ENCODE results near the gene MEGF6. TPM values are rescaled to one million over a fixed set of nuclear protein-coding genes. Genes with fewer than 3 reads are reported as not detected.

The MEGF6 gene
- 131 and 142 TPM in 2 replicates for total RNA-seq

GRCh38 chr1:3611170-3612019, at the start of gene MEGF6:
TSS of gene MEGF6 (minus strand) at chr1:3611508. CDS start at chr1:3611268, 240 bp downstream.

GRCh38 chr1:3651930-3652547, 40.7 kb upstream of the MEGF6 start, which contains the start of gene TP73:
TSS of gene TP73 (plus strand) at chr1:3652516. CDS start at chr1:3682366, 29,850 bp downstream.

GRCh38 chr1:3649342-3650247, 38.3 kb upstream of the MEGF6 start, which contains the start of gene WRAP73:
TSS of gene WRAP73 (minus strand) at chr1:3650103. CDS start at chr1:3649999, 104 bp downstream.

GRCh38 chr1:3624200-3625136, 13.2 kb upstream of the MEGF6 start, which contains the start of gene TPRG1L:
TSS of gene TPRG1L (plus strand) at chr1:3625015. CDS start at chr1:3625073, 58 bp downstream.

GRCh38 chr1:3453891-3454810, 157.2 kb downstream of the MEGF6 start, which contains the start of gene ARHGEF16:
TSS of gene ARHGEF16 (plus strand) at chr1:3454665. CDS start at chr1:3463085, 8,420 bp downstream.

Other genes starting within 250 kb of the MEGF6 start
- gene ARHGEF16, start 156.8 kb downstream of the MEGF6 start, total RNA-seq = 0.25 and 0.40 TPM in 2 replicates
- gene TPRG1L, start 13.5 kb upstream of the MEGF6 start, total RNA-seq = 30.1 and 37.1 TPM in 2 replicates
- gene WRAP73, start 38.6 kb upstream of the MEGF6 start, total RNA-seq = 11.8 and 13.2 TPM in 2 replicates
- not detected in 2 replicates for gene TP73, start 41.0 kb upstream of the MEGF6 start, total RNA-seq
- gene CCDC27, start 140.9 kb upstream of the MEGF6 start, total RNA-seq = not detected in 2 replicates
- 0.53 TPM in 1 of 2 replicates, not detected in the other for gene SMIM1, start 161.2 kb upstream of the MEGF6 start, total RNA-seq
- 24.6 and 30.4 TPM in 2 replicates for gene LRRC47, start 185.0 kb upstream of the MEGF6 start, total RNA-seq
- 22.1 and 25.0 TPM in 2 replicates for gene CEP104, start 245.7 kb upstream of the MEGF6 start, total RNA-seq
- gene DFFB, start 246.0 kb upstream of the MEGF6 start, total RNA-seq = 5.8 and 7.0 TPM in 2 replicates

Measured in aortic smooth muscle cell (primary cell).